Liver (tissue), 9 donors: ENCODE data around the gene MMP8. TPM values are rescaled to one million over a fixed set of nuclear protein-coding genes. Genes with fewer than 3 reads are reported as not detected.

Source experiments
- DNase-seq: peaks from one replicate; pipeline ENCODE4 v3.0.0-alpha.2; 2017; ENCODE audit warnings: low spot score
- H3K27ac ChIP-seq, 2 donors: one replicate each; pipeline ENCODE4 v1.7.0; 2013; ENCODE audit warnings: inconsistent platforms in 2 of 2, low read length in 2 of 2, control low read depth in 1 of 2, low read depth in 1 of 2, mild to moderate bottlenecking in 1 of 2
- H3K27me3 ChIP-seq, 4 donors: one replicate each; pipeline versions ENCODE4 v1.6.1 to v1.7.0; 2013; ENCODE audit warnings: low read length in 3 of 4, inconsistent platforms in 1 of 4, mild to moderate bottlenecking in 1 of 4, moderate library complexity in 1 of 4; ENCODE audit not compliant: control insufficient read depth in 4 of 4, insufficient read depth in 4 of 4
- H3K36me3 ChIP-seq, 4 donors: one replicate each; pipeline versions ENCODE4 v1.6.1 to v1.7.0; 2013; ENCODE audit warnings: low read length in 3 of 4, mild to moderate bottlenecking in 3 of 4, low read depth in 1 of 4, moderate library complexity in 1 of 4; ENCODE audit not compliant: control insufficient read depth in 4 of 4, insufficient read depth in 3 of 4
- H3K4me1 ChIP-seq, 4 donors: one replicate each; pipeline versions ENCODE4 v1.6.1 to v1.7.0; 2013; ENCODE audit warnings: low read length in 3 of 4, mild to moderate bottlenecking in 3 of 4, moderate library complexity in 1 of 4; ENCODE audit not compliant: control insufficient read depth in 4 of 4, insufficient read depth in 4 of 4
- H3K4me3 ChIP-seq, 3 donors: one replicate each; pipeline versions ENCODE4 v1.6.1 to v1.7.0; 2013; ENCODE audit warnings: low read length in 3 of 3, control low read depth in 1 of 3, low read depth in 1 of 3, mild to moderate bottlenecking in 1 of 3
- H3K9ac ChIP-seq, 2 donors: one replicate each; pipeline ENCODE4 v1.7.0; 2013; ENCODE audit warnings: low read length in 2 of 2, mild to moderate bottlenecking in 2 of 2, moderate library complexity in 2 of 2, control low read depth in 1 of 2, low read depth in 1 of 2
- H3K9me3 ChIP-seq, 4 donors: one replicate each; pipeline versions ENCODE4 v1.6.1 to v1.7.0; 2013; ENCODE audit warnings: low read length in 3 of 4; ENCODE audit not compliant: control insufficient read depth in 4 of 4
- EGR1 ChIP-seq, 2 donors: IDR thresholded peaks; 2 replicates each; pipeline ENCODE4 v1.6.1; 2016 to 2018; ENCODE audit warnings: antibody characterized with exemption in 2 of 2, low read depth in 2 of 2
- FOXA1 ChIP-seq: IDR thresholded peaks from 2 replicates; pipeline ENCODE4 v1.6.1; 2016; ENCODE audit warnings: antibody characterized with exemption
- FOXA2 ChIP-seq: IDR thresholded peaks from 2 replicates; pipeline ENCODE4 v1.6.1; 2016; ENCODE audit warnings: antibody characterized with exemption
- GABPA ChIP-seq, 2 donors: IDR thresholded peaks in 1 of 2; conservative IDR thresholded peaks in 1 of 2; 2 replicates each; pipeline ENCODE4 v1.6.1; 2016; ENCODE audit warnings: antibody characterized with exemption in 2 of 2, mild to moderate bottlenecking in 1 of 2, moderate library complexity in 1 of 2
- HNF4G ChIP-seq: IDR thresholded peaks from 2 replicates; pipeline ENCODE4 v1.6.1; 2016; ENCODE audit warnings: antibody characterized with exemption
- JUND ChIP-seq, 2 donors: IDR thresholded peaks; 2 replicates each; pipeline ENCODE4 v1.6.1; 2016; ENCODE audit warnings: antibody characterized with exemption in 2 of 2
- NR2F2 ChIP-seq: IDR thresholded peaks from 2 replicates; pipeline ENCODE4 v1.6.1; 2016; ENCODE audit warnings: antibody characterized with exemption
- RAD21 ChIP-seq, 2 donors: IDR thresholded peaks; 2 replicates each; pipeline ENCODE4 v1.6.1; 2016; ENCODE audit warnings: antibody characterized with exemption in 2 of 2, mild to moderate bottlenecking in 2 of 2
- SP1 ChIP-seq: IDR thresholded peaks from 2 replicates; pipeline ENCODE4 v1.6.1; 2018; ENCODE audit warnings: antibody characterized with exemption, mild to moderate bottlenecking
- TAF1 ChIP-seq: conservative IDR thresholded peaks from 2 replicates; pipeline ENCODE4 v1.6.1; 2016; ENCODE audit warnings: antibody characterized with exemption, mild to moderate bottlenecking
- WGBS: extraction: QIAGEN DNeasy Blood & Tissue Kit; methylation state at CpG from one replicate; pipeline ENCODE4 v1.1.7; 2013; 5-methylcytosine and 5-hydroxymethylcytosine counted together
- polyA plus RNA-seq, 2 donors: library from polyadenylated mRNA; stranded (reverse) in 1 of 2; unstranded in 1 of 2; fragments of 200-250 nt in 1 of 2; fragments of >200 nt in 1 of 2; fragmentation: Nextera tagmentation in 1 of 2; extraction: Ambion mirVana in 1 of 2; gene quantifications; one replicate each; pipeline versions ENCODE4 v1.2.1 to v1.2.3, GENCODE V29; 2013 to 2015
- total RNA-seq, 2 donors: library from RNA; depleted of rRNA; stranded (reverse); fragments of >200 nt; gene quantifications; one replicate each; pipeline ENCODE4 v1.2.3, GENCODE V29; 2014
- TF ChIP-seq, protein P1 (sequence below): IDR thresholded peaks from 2 replicates; pipeline ENCODE4 v1.6.1; 2016; ENCODE audit warnings: antibody characterized with exemption, mild to moderate bottlenecking
- TF ChIP-seq, protein P2 (sequence below): fragments of 150-350 bp; IDR thresholded peaks from 2 replicates; pipeline ENCODE4 v1.5.1; 2017; ENCODE audit warnings: improper control_type of control experiment, low read depth, low read length; ENCODE audit not compliant: missing input control
- TF ChIP-seq, protein P3 (sequence below): IDR thresholded peaks from 2 replicates; pipeline ENCODE4 v1.6.1; 2016; ENCODE audit warnings: antibody characterized with exemption
- TF ChIP-seq, protein P4 (sequence below): IDR thresholded peaks from 2 replicates; pipeline ENCODE4 v1.6.1; 2016; ENCODE audit warnings: antibody characterized with exemption
- TF ChIP-seq, protein P5 (sequence below): IDR thresholded peaks from 2 replicates; pipeline ENCODE4 v1.6.1; 2016; ENCODE audit warnings: antibody characterized with exemption
- donor health status: healthy.
- donor health status: healthy.
- donor health status: healthy.
- donor health status: healthy.
- donor health status: healthy.

MMP8 gene
- total and polyA plus RNA-seq, 4 donors, result 0.15 to 3.5 (median 0.36) TPM

DNA sequence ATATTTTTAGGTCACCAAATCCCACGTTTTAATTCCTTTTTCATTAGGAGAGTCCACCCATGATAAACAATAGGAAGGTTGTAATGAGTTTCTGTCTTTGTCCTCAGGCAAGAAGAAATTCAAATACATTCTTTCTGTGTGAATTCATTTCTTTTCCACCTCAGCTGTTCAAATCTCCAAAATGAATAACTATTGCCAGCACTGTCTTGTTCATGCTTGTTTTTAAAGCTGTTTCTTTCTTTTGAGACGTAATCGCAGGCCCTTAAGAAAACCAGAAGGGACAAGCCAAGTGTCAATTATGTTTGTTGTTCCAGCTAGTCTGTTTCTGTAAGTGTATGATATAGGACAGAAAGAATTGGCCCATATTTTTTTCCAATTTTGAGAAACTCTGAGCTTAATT, 39.4 kb downstream of the MMP8 start:
- no peaks in the 10 kb centered on the region for H3K36me3 ChIP-seq
- no peaks in the 10 kb centered on the region for H3K4me1 ChIP-seq
- no peaks in the 10 kb centered on the region for H3K9me3 ChIP-seq
- no peaks in the 10 kb centered on the region for H3K27me3 ChIP-seq
- H3K4me3 ChIP-seq, result no peak overlapping the region
- no peak overlapping the region for H3K27ac ChIP-seq
- H3K9ac ChIP-seq, result no peak overlapping the region
- DNase-seq, result no peak
- WGBS, result 74% methylated on average over 3 of the region's 3 CpGs
- TF ChIP-seq JUND (IDR thresholded peaks at IDR 0.05) (no peak), HNF4G (no peak), FOXA1 (no peak), FOXA2 (no peak), EGR1 (IDR thresholded peaks at IDR 0.05; ENCODE audit: low read depth in 2 of 2) (no peak), NR2F2 (no peak), GABPA (IDR thresholded peaks at IDR 0.05 in 1 of 2, conservative IDR thresholded peaks at IDR 0.05 in 1 of 2) (no peak), SP1 (no peak), RAD21 (IDR thresholded peaks at IDR 0.05) (no peak), TAF1 (no peak)
- TF ChIP-seq, protein P1, sequence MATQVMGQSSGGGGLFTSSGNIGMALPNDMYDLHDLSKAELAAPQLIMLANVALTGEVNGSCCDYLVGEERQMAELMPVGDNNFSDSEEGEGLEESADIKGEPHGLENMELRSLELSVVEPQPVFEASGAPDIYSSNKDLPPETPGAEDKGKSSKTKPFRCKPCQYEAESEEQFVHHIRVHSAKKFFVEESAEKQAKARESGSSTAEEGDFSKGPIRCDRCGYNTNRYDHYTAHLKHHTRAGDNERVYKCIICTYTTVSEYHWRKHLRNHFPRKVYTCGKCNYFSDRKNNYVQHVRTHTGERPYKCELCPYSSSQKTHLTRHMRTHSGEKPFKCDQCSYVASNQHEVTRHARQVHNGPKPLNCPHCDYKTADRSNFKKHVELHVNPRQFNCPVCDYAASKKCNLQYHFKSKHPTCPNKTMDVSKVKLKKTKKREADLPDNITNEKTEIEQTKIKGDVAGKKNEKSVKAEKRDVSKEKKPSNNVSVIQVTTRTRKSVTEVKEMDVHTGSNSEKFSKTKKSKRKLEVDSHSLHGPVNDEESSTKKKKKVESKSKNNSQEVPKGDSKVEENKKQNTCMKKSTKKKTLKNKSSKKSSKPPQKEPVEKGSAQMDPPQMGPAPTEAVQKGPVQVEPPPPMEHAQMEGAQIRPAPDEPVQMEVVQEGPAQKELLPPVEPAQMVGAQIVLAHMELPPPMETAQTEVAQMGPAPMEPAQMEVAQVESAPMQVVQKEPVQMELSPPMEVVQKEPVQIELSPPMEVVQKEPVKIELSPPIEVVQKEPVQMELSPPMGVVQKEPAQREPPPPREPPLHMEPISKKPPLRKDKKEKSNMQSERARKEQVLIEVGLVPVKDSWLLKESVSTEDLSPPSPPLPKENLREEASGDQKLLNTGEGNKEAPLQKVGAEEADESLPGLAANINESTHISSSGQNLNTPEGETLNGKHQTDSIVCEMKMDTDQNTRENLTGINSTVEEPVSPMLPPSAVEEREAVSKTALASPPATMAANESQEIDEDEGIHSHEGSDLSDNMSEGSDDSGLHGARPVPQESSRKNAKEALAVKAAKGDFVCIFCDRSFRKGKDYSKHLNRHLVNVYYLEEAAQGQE, result no peak
- TF ChIP-seq, protein P2, sequence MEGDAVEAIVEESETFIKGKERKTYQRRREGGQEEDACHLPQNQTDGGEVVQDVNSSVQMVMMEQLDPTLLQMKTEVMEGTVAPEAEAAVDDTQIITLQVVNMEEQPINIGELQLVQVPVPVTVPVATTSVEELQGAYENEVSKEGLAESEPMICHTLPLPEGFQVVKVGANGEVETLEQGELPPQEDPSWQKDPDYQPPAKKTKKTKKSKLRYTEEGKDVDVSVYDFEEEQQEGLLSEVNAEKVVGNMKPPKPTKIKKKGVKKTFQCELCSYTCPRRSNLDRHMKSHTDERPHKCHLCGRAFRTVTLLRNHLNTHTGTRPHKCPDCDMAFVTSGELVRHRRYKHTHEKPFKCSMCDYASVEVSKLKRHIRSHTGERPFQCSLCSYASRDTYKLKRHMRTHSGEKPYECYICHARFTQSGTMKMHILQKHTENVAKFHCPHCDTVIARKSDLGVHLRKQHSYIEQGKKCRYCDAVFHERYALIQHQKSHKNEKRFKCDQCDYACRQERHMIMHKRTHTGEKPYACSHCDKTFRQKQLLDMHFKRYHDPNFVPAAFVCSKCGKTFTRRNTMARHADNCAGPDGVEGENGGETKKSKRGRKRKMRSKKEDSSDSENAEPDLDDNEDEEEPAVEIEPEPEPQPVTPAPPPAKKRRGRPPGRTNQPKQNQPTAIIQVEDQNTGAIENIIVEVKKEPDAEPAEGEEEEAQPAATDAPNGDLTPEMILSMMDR, result no peak
- TF ChIP-seq, protein P3, sequence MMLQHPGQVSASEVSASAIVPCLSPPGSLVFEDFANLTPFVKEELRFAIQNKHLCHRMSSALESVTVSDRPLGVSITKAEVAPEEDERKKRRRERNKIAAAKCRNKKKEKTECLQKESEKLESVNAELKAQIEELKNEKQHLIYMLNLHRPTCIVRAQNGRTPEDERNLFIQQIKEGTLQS, result no peak
- TF ChIP-seq, protein P4, sequence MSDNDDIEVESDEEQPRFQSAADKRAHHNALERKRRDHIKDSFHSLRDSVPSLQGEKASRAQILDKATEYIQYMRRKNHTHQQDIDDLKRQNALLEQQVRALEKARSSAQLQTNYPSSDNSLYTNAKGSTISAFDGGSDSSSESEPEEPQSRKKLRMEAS, result no peak
- TF ChIP-seq, protein P5, sequence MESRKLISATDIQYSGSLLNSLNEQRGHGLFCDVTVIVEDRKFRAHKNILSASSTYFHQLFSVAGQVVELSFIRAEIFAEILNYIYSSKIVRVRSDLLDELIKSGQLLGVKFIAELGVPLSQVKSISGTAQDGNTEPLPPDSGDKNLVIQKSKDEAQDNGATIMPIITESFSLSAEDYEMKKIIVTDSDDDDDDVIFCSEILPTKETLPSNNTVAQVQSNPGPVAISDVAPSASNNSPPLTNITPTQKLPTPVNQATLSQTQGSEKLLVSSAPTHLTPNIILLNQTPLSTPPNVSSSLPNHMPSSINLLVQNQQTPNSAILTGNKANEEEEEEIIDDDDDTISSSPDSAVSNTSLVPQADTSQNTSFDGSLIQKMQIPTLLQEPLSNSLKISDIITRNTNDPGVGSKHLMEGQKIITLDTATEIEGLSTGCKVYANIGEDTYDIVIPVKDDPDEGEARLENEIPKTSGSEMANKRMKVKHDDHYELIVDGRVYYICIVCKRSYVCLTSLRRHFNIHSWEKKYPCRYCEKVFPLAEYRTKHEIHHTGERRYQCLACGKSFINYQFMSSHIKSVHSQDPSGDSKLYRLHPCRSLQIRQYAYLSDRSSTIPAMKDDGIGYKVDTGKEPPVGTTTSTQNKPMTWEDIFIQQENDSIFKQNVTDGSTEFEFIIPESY, result no peak

DNA sequence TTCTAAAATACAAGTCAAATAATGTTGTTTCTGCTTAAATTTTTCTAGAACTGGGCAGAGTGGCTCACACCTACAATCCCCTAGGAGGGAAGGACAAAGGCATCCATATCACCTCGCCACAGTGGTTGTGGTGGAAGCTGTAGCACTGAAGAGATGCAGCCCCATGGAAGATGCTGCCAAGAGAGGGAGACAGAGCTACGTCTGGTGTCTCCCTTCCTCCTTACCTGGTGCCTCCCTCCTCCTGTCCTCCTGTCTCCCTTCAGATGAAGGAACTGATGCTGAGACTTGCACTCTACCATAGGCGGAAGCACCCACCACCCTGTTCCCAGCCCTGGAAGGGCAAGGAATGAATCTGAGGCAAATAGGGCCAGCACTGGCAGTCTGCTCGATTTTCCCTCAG, 41.5 kb downstream of the MMP8 start:
- H3K4me3 ChIP-seq, result no peak overlapping the region
- no peaks in the 10 kb centered on the region for H3K4me1 ChIP-seq
- DNase-seq, result no peak
- no peaks in the 10 kb centered on the region for H3K36me3 ChIP-seq
- H3K9ac ChIP-seq, result no peak overlapping the region
- 74% methylated on average over 4 of the region's 4 CpGs for WGBS
- no peak overlapping the region for H3K27ac ChIP-seq
- TF ChIP-seq HNF4G (no peak), GABPA (IDR thresholded peaks at IDR 0.05 in 1 of 2, conservative IDR thresholded peaks at IDR 0.05 in 1 of 2) (no peak)
- TF ChIP-seq, protein P4, result no peak
- H3K27me3 ChIP-seq, result no peaks in the 10 kb centered on the region
- H3K9me3 ChIP-seq, result no peaks in the 10 kb centered on the region
